GM12878 (cell line): ENCODE measurements around the gene DDX39B. TPM values are rescaled to one million over a fixed set of nuclear protein-coding genes. Genes with fewer than 3 reads are reported as not detected.

Experiments used
- ATAC-seq: fragments of 200-7000 bp; cut with Tn5 transposase; 3 replicates; pipeline ENCODE4 v1.9.1; 2020; ENCODE audit warnings: mild to moderate bottlenecking, moderate library complexity
- BruUV-seq: library from RNA; stranded (reverse); fragments of 400-500 nt; replicated peaks from 2 replicates; lab custom pipeline; 2021; lab: Mats Ljungman, UMichigan
- CTCF ChIA-PET: fragments of 300-600 bp; sonication (Branson Sonifier 250); formaldehyde crosslinking; extraction: SDS; loops from one replicate; lab custom pipeline; 2021; ENCODE audit warnings: inconsistent platforms; lab: Yijun Ruan, JAX
- POLR2A ChIA-PET: fragments of 350-600 bp; formaldehyde crosslinking; extraction: SDS; loops from one replicate; lab custom pipeline; 2021; ENCODE audit warnings: inconsistent platforms; lab: Charles Lee
- RAD21 ChIA-PET: fragments of 300-600 bp; sonication (Branson Sonifier 250); formaldehyde crosslinking; loops from one replicate; lab custom pipeline; 2023; ENCODE audit warnings: antibody characterized with exemption; ENCODE audit not compliant: unreplicated experiment; lab: Charles Lee
- SMC1A ChIA-PET: fragments of 300-600 bp; sonication (Branson Sonifier 250); formaldehyde crosslinking; loops from one replicate; lab custom pipeline; 2023; ENCODE audit not compliant: unreplicated experiment, uncharacterized antibody; lab: Charles Lee
- DNase-seq: peaks from one replicate; pipeline ENCODE4 v3.0.0-alpha.2; 2011; ENCODE audit warnings: low read depth, low spot score
- FAIRE-seq: peaks from 3 replicates; lab custom pipeline; 2011; peaks lifted over from hg19 to GRCh38; lab: Jason Lieb, UNC
- H2AFZ ChIP-seq: 2 replicates; pipeline ENCODE4 v1.6.0; 2011; ENCODE audit warnings: low read depth, low read length, control low read depth; ENCODE audit not compliant: control insufficient read depth
- H3K27ac ChIP-seq: 2 replicates; pipeline ENCODE4 v1.5.1; 2011; ENCODE audit warnings: control low read depth; ENCODE audit not compliant: control insufficient read depth, insufficient read depth
- H3K27me3 ChIP-seq, 2 experiments: replicated peaks in 1 of 2; 2 replicates each; pipeline versions ENCODE4 v1.6.0 to v1.6.1; 2011; ENCODE audit warnings: low read length in 1 of 2; ENCODE audit not compliant: control insufficient read depth in 2 of 2, insufficient read depth in 2 of 2
- H3K36me3 ChIP-seq, 2 experiments: 2 replicates each; pipeline ENCODE4 v1.5.1; 2011; ENCODE audit warnings: low read length in 1 of 2; ENCODE audit not compliant: control insufficient read depth in 2 of 2, insufficient read depth in 2 of 2
- H3K4me1 ChIP-seq: 2 replicates; pipeline ENCODE4 v1.6.1; 2011; ENCODE audit warnings: mild to moderate bottlenecking, low read length, moderate library complexity, mixed read lengths; ENCODE audit not compliant: control insufficient read depth, insufficient read depth
- H3K4me2 ChIP-seq: 2 replicates; pipeline ENCODE4 v1.6.0; 2011; ENCODE audit warnings: control low read depth; ENCODE audit not compliant: control insufficient read depth, insufficient read depth
- H3K4me3 ChIP-seq: fragments of 200-600 bp; sonication (generic); 2 replicates; pipeline ENCODE4 v1.5.1; 2016
- H3K79me2 ChIP-seq: 2 replicates; pipeline ENCODE4 v1.6.0; 2011; ENCODE audit warnings: low read length; ENCODE audit not compliant: control insufficient read depth, insufficient read depth
- H3K9ac ChIP-seq: 2 replicates; pipeline ENCODE4 v1.8.0; 2011; ENCODE audit warnings: low read length, control low read depth, mixed read lengths; ENCODE audit not compliant: control insufficient read depth, insufficient read depth
- H3K9me3 ChIP-seq: replicated peaks from 3 replicates; pipeline ENCODE4 v1.5.1; 2011; ENCODE audit warnings: mild to moderate bottlenecking, low read length; ENCODE audit not compliant: control insufficient read depth, insufficient read depth
- H4K20me1 ChIP-seq: 2 replicates; pipeline ENCODE4 v1.6.0; 2011; ENCODE audit not compliant: control insufficient read depth, insufficient read depth
- ASH2L ChIP-seq: fragments of 300-600, 200-600 bp; sonication (generic); IDR thresholded peaks from 2 replicates; pipeline ENCODE4 v1.6.1; 2017; ENCODE audit warnings: low read depth, mild to moderate bottlenecking, borderline replicate concordance
- CBFB ChIP-seq: IDR thresholded peaks from 2 replicates; pipeline ENCODE4 v1.6.1; 2016; ENCODE audit warnings: antibody characterized with exemption, low read depth
- CHD2 ChIP-seq: IDR thresholded peaks from 2 replicates; pipeline ENCODE4 v1.6.1; 2011; ENCODE audit warnings: low read depth, low read length, improper control_type of control experiment, borderline replicate concordance
- E2F8 ChIP-seq: fragments of 450-650 bp; IDR thresholded peaks from 2 replicates; pipeline ENCODE4 v1.6.1; 2018; ENCODE audit warnings: mild to moderate bottlenecking, low read depth, moderate library complexity; ENCODE audit not compliant: partially characterized antibody
- FOXK2 ChIP-seq: fragments of 450-650 bp; IDR thresholded peaks from 2 replicates; pipeline ENCODE4 v1.6.1; 2017; ENCODE audit warnings: mild to moderate bottlenecking, moderate library complexity
- GATAD2B ChIP-seq: fragments of 450-650 bp; conservative IDR thresholded peaks from 2 replicates; pipeline ENCODE4 v1.6.1; 2017; ENCODE audit warnings: low read depth, mild to moderate bottlenecking, moderate library complexity
- HCFC1 ChIP-seq: fragments of 150-350 bp; IDR thresholded peaks from 2 replicates; pipeline ENCODE4 v1.6.1; 2014; ENCODE audit warnings: low read length
- IRF3 ChIP-seq: fragments of 450-650 bp; IDR thresholded peaks from 2 replicates; pipeline ENCODE4 v1.6.1; 2014; ENCODE audit warnings: mild to moderate bottlenecking
- JUNB ChIP-seq: IDR thresholded peaks from 2 replicates; pipeline ENCODE4 v1.6.1; 2016; ENCODE audit warnings: antibody characterized with exemption, mild to moderate bottlenecking
- PAX8 ChIP-seq: fragments of 450-650 bp; IDR thresholded peaks from 2 replicates; pipeline ENCODE4 v1.6.1; 2017; ENCODE audit warnings: mild to moderate bottlenecking, moderate library complexity
- POU2F2 ChIP-seq: IDR thresholded peaks from 3 replicates; pipeline ENCODE4 v1.6.1; 2011; ENCODE audit warnings: low read depth, mild to moderate bottlenecking, low read length, borderline replicate concordance
- RUNX3 ChIP-seq: IDR thresholded peaks from 2 replicates; pipeline ENCODE4 v1.6.1; 2012; ENCODE audit warnings: low read length, inconsistent platforms
- TAF1 ChIP-seq: IDR thresholded peaks from 2 replicates; pipeline ENCODE4 v1.6.1; 2011; ENCODE audit warnings: mild to moderate bottlenecking, low read depth, low read length, borderline replicate concordance
- TCF7 ChIP-seq: IDR thresholded peaks from 2 replicates; pipeline ENCODE4 v1.6.1; 2014; ENCODE audit warnings: antibody characterized with exemption, borderline replicate concordance
- ZNF207 ChIP-seq: fragments of 450-650 bp; IDR thresholded peaks from 2 replicates; pipeline ENCODE4 v1.6.1; 2014; ENCODE audit warnings: antibody characterized with exemption, mild to moderate bottlenecking, borderline replicate concordance
- ZNF384 ChIP-seq: IDR thresholded peaks from 2 replicates; pipeline ENCODE4 v1.6.1; 2012; ENCODE audit warnings: low read depth, mild to moderate bottlenecking, low read length, improper control_type of control experiment, borderline replicate concordance
- ZZZ3 ChIP-seq: IDR thresholded peaks from 2 replicates; pipeline ENCODE4 v1.6.1; 2011; ENCODE audit warnings: low read depth; ENCODE audit not compliant: control insufficient read depth, insufficient read length
- WGBS: methylation state at CpG from one replicate; pipeline ENCODE4 v1.1.6; 2016; ENCODE audit warnings: low lambda C conversion rate; ENCODE audit not compliant: insufficient replicate concordance, insufficient coverage; ENCODE audit errors: missing lambda C conversion rate; 5-methylcytosine and 5-hydroxymethylcytosine counted together
- in situ Hi-C: fragments of 300-500 bp; cut with MboI; formaldehyde crosslinking; loops from 9 replicates; pipeline ENCODE4 v1.14.3; 2018; ENCODE audit warnings: mixed read lengths
- intact Hi-C: fragments of 100-400 bp; cut with micrococcal nuclease; formaldehyde crosslinking; loops from one replicate; pipeline ENCODE4 v1.14.2; 2022; ENCODE audit not compliant: unreplicated experiment
- polyA plus RNA-seq, 11 experiments: library from polyadenylated mRNA; depleted of rRNA in 4 of 11; unstranded in 6 of 11; stranded (reverse) in 5 of 11; fragments of >200 nt; fragmentation: Nextera tagmentation in 4 of 11; fragmentation: Illumina TruSeq in 1 of 11; extraction: Ambion mirVana in 4 of 11; extraction: Trizol in 1 of 11; gene quantifications; 1 replicate in 1 of 11; 2 replicates in 10 of 11; pipeline versions ENCODE4 v1.2.1 to v1.2.3, GENCODE V29; 2011 to 2016; ENCODE audit warnings: inconsistent platforms in 2 of 11, missing spikeins in 2 of 11, low read depth in 1 of 11
- total RNA-seq, 4 experiments: library from RNA; depleted of rRNA in 3 of 4; stranded (reverse); fragments of >200 nt in 3 of 4; fragmentation: Illumina TruSeq in 1 of 4; extraction: Trizol in 1 of 4; gene quantifications; 2 replicates each; pipeline versions ENCODE4 v1.2.1 to v1.2.3, GENCODE V29; 2013 to 2021

The DDX39B gene
- total and polyA plus RNA-seq, 10 of the 15 experiments (the other 5 are each of a cell fraction or from before 2014, with no cell fraction given): 271 to 661 (median 330) TPM

GRCh38 chr6:31581434-31582229, 39.8 kb upstream of the DDX39B start (continued):
- TF ChIP-seq E2F8: no peak
- TF ChIP-seq, all 136 proteins: peak for 3

GRCh38 chr6:31580807-31581433, 39.1 kb upstream of the DDX39B start:
- H3K4me2 ChIP-seq: peak overlapping the region; percentile 95
- ATAC-seq: peak; percentile 83
- H3K4me1 ChIP-seq: peaks cover 41% of the 10 kb centered on the region
- ChIA-PET POLR2A (interaction anchor here (0.6 to 17.1 kb wide), 9 partner anchors 9 to 282 kb away, joined by 3 to 282 read pairs (median 6); partner anchors contain the start of genes ATP6V1G2, LTA, NCR3 and NEU1), SMC1A (interaction anchor here (0.8 to 45.5 kb wide), 7 partner anchors 14 to 249 kb away, joined by 3 to 1989 read pairs (median 6); partner anchors contain the start of genes AIF1, ATP6V1G2, DDX39B and LTA), RAD21 (interaction anchor here (0.8 to 17.5 kb wide), 8 partner anchors 8 to 250 kb away, joined by 3 to 620 read pairs (median 5); partner anchors contain the start of genes ATP6V1G2, LTA, NCR3 and NFKBIL1), CTCF (interaction anchor here (0.7 to 31.0 kb wide), 9 partner anchors 12 to 250 kb away, joined by 3 to 2098 read pairs (median 5); partner anchors contain the start of genes AIF1, ATP6V1G2, DDX39B and LST1)
- no peaks in the 10 kb centered on the region for H4K20me1 ChIP-seq
- no peak for DNase-seq
- no peak for FAIRE-seq
- H2AFZ ChIP-seq: peak overlapping the region; percentile 76
- no peaks in the 10 kb centered on the region for H3K27me3 ChIP-seq
- in situ Hi-C loops (no loop called here), intact Hi-C loops (loop anchor here (1.0 to 2.0 kb wide), 3 partner anchors 17 to 30 kb away; no protein-coding TSS in a partner anchor)
- peaks cover 0 to 7% of the 10 kb centered on the region in 2 experiments; a peak in 2 of 4 replicates for H3K36me3 ChIP-seq
- peak overlapping the region; percentile 93 for H3K4me3 ChIP-seq
- BruUV-seq: no TSS peak
- H3K27ac ChIP-seq: peak overlapping the region; percentile 91
- peak overlapping the region; percentile 90 for H3K9ac ChIP-seq
- WGBS: under 1% methylated on average over 55 of the region's 62 CpGs
- peaks cover 64% of the 10 kb centered on the region for H3K79me2 ChIP-seq
- H3K9me3 ChIP-seq: no peaks in the 10 kb centered on the region
- TF ChIP-seq ASH2L (no peak; the same call in 1 of the 2 replicates), GATAD2B (peak; percentile 78; the same call in 1 of the 2 replicates), ZNF384 (0 out of 2 replicates have a peak, but pooled peaks have one; percentile 17), ZZZ3 (no peak), CBFB (no peak), IRF3 (no peak), JUNB (no peak), TAF1 (peak; percentile 45; the same call in 1 of the 2 replicates), FOXK2 (no peak), HCFC1 (0 out of 2 replicates have a peak, but pooled peaks have one; percentile 19), CHD2 (no peak; the same call in 1 of the 2 replicates), PAX8 (no peak), RUNX3 (no peak), TCF7 (no peak), POU2F2 (no peak), ZNF207 (no peak)
